NCI-H2227 treated with DMSO at 0.1 percent for 48 hours (cell line): ENCODE measurements around the gene KLHDC7A.

Experiments
- DNase-seq: peaks from one replicate; lab custom pipeline; 2025; lab: John Stamatoyannopoulos, UW

The KLHDC7A gene

GRCh38 chr1:18508084-18508483 is 27.4 kb downstream of the KLHDC7A start:
- DNase-seq: no peak

DNA sequence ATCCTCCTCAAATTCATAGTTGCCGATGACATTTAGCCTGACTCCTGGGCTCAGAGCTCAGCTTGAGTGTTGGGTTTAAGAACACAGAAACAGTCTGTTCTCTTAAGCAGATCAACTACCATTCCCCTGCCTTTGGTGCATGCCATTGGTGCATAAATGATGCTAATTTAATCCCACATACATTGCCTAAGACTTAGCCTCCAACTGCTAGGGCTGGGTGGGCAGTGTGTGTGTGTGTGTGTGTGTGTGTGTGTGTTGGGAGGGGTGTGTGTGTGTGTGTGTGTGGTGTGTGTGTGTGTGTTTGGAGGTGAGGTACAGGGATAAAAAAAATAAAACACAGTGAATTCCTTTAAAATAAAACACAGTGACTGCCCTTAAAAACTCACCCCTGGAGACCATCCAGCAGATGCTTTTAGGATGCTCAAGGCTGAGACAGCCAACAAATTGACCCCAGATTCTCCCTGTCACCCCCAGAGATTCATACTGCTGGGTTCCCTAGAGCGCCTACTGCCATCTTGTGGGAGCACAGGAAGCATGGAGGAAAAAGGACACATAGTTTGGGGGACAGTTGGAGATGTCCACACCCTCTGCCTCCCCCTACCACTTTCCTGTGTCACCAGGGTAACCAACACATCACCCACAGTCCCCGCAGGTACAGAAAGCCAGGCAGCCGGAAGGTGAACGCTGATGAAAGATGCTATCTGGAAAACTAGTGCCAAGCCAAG is 30.6 kb downstream of the KLHDC7A start:
- DNase-seq: no peak

DNA sequence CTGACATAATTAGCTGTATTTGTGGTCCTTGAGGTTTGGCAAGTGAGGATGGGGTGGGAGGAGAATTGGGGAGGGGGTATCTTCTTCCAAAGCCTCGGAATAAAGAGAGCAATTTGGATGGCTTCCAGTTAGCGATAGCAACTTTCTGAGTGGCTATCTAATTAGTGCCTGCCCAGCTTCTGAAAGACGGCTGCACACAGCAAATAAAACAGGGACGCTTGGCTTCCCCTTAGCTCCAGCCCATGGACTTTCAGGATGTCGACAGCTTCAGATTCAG is 31.1 kb downstream of the KLHDC7A start:
- no peak for DNase-seq

DNA sequence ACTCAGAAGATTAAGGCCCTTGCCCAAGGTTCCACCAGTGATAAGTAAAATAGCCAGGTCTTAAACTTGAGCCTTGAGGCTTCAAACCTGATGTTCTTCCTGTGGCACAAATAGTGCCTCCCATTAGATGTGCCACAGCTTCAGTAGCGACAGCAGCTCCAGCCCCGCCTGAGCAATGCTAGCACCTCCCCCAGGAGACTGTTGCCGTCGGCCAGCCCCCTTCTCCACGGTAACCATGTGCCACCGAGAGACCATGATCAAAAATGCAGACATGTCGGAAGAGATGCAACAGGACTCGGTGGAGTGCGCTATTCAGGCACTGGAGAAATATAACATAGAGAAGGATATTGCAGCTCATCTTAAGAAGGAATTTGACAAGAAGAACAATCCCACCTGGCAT is 32.2 kb downstream of the KLHDC7A start:
- DNase-seq: no peak

- no peak for DNase-seq
Measured at GRCh38 chr1:18513995-18514394, 33.3 kb downstream of the KLHDC7A start.

DNA sequence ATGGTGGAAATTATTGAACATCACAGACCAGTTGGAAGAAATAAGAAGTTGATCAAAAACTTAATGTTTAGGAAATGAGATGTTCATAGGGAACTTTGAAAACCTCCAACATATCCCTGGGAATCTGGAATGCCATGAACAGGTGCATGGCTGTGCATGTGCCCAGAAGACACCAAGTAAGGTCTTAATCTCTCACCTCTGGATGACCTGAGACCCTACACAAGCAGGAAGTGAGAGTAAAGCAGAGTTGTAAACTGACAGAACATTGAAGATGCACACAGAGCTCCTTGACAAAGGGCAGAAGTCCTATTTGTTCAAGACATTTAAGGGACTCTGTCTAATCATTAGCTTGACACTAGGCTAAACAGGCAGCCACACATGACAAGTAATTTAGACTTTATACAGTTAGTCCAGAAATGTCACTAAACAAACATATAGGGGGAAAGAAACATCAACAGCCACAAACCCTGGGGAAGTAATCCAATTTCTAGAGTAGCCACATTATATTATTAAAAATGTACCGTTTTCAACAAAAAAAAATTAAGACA is 34.5 kb downstream of the KLHDC7A start:
- DNase-seq: no peak

DNA sequence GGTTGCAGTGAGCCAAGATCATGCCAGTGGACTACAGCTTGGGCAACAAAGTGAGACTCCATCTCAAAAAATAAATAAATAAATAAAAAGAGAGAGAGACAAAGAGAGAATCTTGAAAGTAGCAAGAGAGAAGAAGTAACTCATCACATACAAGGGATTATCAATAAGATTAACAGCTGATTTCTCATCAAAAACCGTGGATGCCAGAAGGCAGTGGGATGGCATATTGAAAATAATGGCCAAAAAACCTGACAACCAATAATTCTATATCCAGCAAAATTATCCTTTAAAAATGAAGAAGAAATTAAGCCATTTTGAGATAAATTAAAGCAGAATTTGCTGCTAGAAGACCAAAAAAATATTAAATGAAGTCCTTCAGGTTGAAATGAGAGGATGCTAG is 35.7 kb downstream of the KLHDC7A start:
- no peak for DNase-seq

- no peak for DNase-seq
Measured at GRCh38 chr1:18526436-18527275, 45.9 kb downstream of the KLHDC7A start.

DNA sequence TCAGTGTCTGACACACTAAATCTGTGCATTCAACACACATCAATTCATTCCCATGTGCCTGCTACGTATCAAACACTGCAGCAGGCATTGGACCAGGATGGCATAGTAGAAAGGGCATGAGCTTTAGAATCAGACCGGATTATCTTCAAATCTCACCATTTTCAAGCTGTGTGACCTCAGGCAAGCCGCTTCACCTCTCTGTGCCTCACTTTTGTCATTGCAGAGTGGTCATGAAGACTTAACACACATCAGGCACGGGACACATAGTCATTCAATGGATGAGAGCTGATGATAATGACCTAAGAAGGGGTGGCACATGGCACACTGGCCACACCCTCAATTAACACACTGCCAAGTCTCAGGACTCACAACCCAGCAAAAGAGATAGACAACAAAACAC is 46.8 kb downstream of the KLHDC7A start:
- no peak for DNase-seq

GRCh38 chr1:18527921-18528320 is 47.2 kb downstream of the KLHDC7A start:
- DNase-seq: no peak

DNA sequence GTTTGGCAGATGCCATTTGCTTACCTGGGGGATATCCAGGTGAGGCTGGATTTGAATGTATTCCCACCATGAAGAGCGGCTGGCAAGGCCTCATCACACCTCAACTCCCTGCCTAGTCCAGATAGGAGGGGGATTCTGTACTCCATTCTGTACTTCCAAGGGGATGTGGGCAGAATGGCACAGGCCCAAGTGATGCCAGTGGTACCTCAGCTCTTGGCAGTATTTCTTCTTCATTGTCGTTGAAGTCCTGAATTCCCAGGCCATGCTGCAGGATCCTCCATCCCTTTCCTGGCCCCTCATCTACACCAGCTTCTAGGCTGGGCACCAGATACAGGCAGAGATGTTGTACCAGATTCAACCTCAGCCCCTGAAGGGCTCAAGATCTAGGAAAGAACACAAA is 47.9 kb downstream of the KLHDC7A start:
- no peak for DNase-seq

DNA sequence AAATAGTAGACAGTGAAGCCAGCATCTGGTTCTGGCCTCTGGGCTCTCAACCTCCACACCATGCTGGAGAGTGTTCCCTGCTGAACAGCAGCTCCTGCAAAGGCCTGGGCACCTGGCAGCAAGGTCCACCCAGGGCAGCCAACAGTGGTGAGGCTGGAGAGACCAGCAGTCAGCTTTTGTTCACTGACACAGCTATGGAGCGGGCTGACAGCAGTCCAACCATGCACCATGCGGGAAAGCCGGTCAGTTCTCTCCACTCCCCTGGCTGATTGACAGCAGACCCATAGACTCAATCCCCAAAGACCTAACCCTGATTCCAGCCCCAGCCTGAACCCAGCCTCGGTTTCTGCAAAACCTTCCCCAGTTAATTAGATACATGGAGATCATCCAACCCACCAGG is 49.0 kb downstream of the KLHDC7A start:
- DNase-seq: no peak

DNA sequence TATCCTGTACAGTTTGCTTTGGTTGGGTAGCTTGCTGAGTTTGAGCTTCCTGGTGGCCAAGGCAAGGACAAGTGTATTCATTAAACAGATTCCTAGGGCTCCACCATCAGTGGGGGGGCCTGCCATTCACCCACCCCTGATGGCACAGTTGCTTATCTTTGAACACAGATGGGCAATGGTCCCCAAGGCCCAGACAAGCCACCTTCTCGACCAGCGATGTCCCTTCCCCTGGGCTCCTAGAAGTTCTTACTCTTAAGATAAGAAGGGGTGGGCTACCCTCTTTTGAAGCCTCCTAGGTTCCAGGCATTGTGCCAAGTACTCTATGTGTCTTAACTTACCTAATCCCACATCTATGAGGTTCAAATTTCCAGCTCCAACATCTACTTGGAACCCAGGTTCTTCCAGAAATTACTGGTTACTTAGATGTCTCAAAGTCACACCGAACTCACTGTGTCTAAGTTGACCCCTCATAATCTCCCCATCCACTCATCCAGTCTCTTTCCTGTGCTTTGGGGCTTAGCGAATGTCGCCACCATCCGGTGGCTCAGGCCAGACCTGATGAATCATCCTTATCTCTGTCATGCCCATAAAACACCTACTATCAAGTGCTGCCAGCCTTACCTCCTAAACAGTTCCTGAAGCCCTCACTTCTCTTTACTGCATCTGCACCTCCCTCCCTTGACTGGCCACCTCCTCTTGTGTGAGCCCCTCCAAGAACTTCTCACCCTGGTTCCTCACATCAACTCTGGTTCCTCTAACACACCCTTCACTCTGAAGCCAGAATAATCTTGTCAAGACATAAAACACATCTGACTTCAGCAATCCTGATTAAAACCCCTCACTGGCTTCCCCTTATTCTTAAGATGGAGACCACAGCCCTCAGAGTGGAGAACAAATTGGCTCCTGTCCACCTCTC is 50.1 kb downstream of the KLHDC7A start:
- DNase-seq: no peak

DNA sequence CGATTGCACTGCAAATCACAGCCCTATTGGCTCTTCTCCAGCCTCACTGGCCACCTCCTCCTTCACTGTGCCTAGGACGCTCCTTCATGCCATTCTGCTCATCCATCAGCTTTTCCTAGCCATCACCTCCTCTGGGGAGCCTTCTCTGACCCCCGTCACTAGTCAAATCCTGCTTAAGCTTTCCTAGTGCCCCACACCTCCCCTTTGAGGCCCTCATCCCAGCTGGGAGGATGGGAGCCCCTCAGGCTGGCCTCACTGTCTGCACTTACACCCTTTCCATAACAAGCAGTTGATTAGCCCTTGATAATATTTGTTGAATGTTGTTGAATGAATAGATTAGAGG is 50.7 kb downstream of the KLHDC7A start:
- DNase-seq: no peak

DNA sequence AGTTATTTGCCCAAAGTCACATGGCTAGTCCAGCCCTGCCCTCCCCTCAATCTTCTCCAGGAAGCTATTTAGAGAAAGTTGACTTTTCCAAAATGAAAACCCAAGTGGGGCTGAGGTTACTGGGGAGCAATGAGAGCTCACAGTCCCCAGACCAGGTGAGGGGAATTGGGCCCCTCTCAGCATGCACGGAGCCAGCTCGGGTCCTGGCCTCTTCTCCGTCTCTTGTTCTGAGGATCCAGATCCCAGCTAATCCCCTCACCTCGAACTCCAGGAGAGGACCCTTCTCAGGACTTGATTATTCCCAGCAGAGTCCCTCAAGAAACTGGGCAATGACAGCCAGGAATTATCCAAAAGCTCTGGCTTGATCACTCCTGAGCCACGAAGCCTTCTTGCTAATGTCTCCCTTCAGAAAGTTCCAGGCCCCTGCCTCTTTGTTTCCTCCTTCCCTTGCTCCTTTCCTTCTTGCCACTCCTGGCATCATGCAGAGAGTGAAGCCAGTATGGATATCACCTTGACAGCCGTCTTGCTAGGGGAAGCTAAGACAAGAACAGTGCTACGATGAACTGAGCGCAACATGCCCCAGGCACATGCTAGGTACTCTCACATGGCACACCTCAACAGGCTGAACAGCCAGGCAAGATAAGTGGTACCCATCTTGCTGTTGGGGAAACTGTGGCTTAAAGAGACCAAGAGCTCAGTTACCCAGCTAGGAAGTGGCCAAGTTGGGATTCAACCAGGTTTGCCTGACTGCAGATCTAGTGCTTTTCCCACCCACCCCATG is 51.9 kb downstream of the KLHDC7A start:
- no peak for DNase-seq

DNA sequence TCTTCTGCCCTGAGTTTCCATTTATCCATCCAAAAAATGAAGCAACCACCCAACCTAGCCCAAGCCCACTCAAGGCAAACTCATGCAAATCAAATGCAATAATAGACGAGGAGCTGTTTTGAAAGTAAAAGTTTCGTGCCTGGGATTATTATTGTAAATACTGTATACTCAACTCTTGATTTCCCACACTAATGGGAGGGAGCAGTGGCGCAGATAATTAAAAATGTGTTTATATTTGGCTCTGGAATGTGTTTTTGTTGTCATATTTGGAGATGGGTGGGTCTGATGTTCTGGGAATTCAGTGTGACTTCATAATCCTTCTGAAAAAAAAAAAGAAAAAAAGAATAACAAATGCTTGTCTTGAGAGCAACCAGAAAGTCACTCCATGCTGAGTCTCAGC is 52.5 kb downstream of the KLHDC7A start:
- DNase-seq: no peak

- DNase-seq: no peak
Measured at GRCh38 chr1:18534810-18535205, 54.1 kb downstream of the KLHDC7A start.
